Measurements from ENCODE around the gene MAEL. TPM values are rescaled to one million over a fixed set of nuclear protein-coding genes. Genes with fewer than 3 reads are reported as not detected.

The MAEL gene
- total RNA-seq, 1 experiment from 2014 or later, result not detected

- H3K27ac ChIP-seq (ENCODE audit: low read length), result no peak overlapping the region
- CTCF ChIA-PET, result no interaction called here
- H3K27me3 ChIP-seq (ENCODE audit: control insufficient read depth, insufficient read depth, low read length), result no peaks in the 10 kb centered on the region
- 0 out of 2 replicates have a peak, but pooled peaks cover 5% of the 10 kb centered on the region for H3K9me3 ChIP-seq (ENCODE audit: control insufficient read depth, insufficient read depth, low read depth, low read length)
- intact Hi-C loops (cut with micrococcal nuclease; ENCODE audit: unreplicated experiment) (no loop called here), in situ Hi-C loops (cut with HindIII; ENCODE audit: low pct_unique_long_range_greater_than_20kb, low sequenced_read_pairs) (no loop called here)
- H3K36me3 ChIP-seq (ENCODE audit: control insufficient read depth, insufficient read depth, low read length), result no peaks in the 10 kb centered on the region
- H3K4me1 ChIP-seq (ENCODE audit: control insufficient read depth, insufficient read depth, low read length), result no peaks in the 10 kb centered on the region
- no TSS peak for BruUV-seq (replicated peaks)
- ATAC-seq (no peak), DNase-seq (ENCODE audit: low read depth, low spot score) (no peak)
- H3K4me3 ChIP-seq (ENCODE audit: low read depth in 2 of 2, low read length in 2 of 2), result no peak overlapping the region
- TF ChIP-seq SIN3A (IDR thresholded peaks at IDR 0.05; ENCODE audit: borderline replicate concordance, insufficient read depth, low read depth, low read length) (no peak), TCF7L2 (IDR thresholded peaks at IDR 0.05; ENCODE audit: low read depth, low read length) (no peak), POLR2AphosphoS5 (IDR thresholded peaks at IDR 0.05; ENCODE audit: low read depth, low read length) (no peak), REST (IDR thresholded peaks at IDR 0.05; ENCODE audit: insufficient read depth in 1 of 2, low read depth in 2 of 2, low read length in 1 of 2) (no peak), CTCF (IDR thresholded peaks at IDR 0.05) (no peak)
- POLR2A ChIA-PET, result no interaction called here
Measured at GRCh38 chr1:167002354-167002753, 13.3 kb downstream of the MAEL start.

GRCh38 chr1:167003711-167004110 lies 14.6 kb downstream of the MAEL start:
- intact Hi-C loops (cut with micrococcal nuclease; ENCODE audit: unreplicated experiment) (no loop called here), in situ Hi-C loops (cut with HindIII; ENCODE audit: low pct_unique_long_range_greater_than_20kb, low sequenced_read_pairs) (no loop called here)
- Histone ChIP-seq H3K36me3 (ENCODE audit: control insufficient read depth, insufficient read depth, low read length) (no peaks in the 10 kb centered on the region), H3K9me3 (ENCODE audit: control insufficient read depth, insufficient read depth, low read depth, low read length) (0 out of 2 replicates have a peak, but pooled peaks cover 5% of the 10 kb centered on the region), H3K4me3 (ENCODE audit: low read depth in 2 of 2, low read length in 2 of 2) (no peak overlapping the region), H3K27me3 (ENCODE audit: control insufficient read depth, insufficient read depth, low read length) (no peaks in the 10 kb centered on the region; the same call in 1 of the 2 replicates), H3K4me1 (ENCODE audit: control insufficient read depth, insufficient read depth, low read length) (no peaks in the 10 kb centered on the region), H3K27ac (ENCODE audit: low read length) (no peak overlapping the region)
- DNase-seq (ENCODE audit: low read depth, low spot score) (no peak), ATAC-seq (no peak)
- TF ChIP-seq POLR2AphosphoS5 (IDR thresholded peaks at IDR 0.05; ENCODE audit: low read depth, low read length) (no peak), CTCF (IDR thresholded peaks at IDR 0.05) (no peak)
- CTCF ChIA-PET, result no interaction called here
- POLR2A ChIA-PET, result no interaction called here
- BruUV-seq (replicated peaks), result no TSS peak

Data from Panc1 (cell line).